Right renal cortex interstitium (tissue), 3 donors: ENCODE results near the gene WDPCP. TPM values are rescaled to one million over a fixed set of nuclear protein-coding genes. Genes with fewer than 3 reads are reported as not detected.

Source experiments
- DNase-seq, 3 donors: peaks; one replicate each; pipeline ENCODE4 v3.0.0-alpha.2; 2013; ENCODE audit warnings: low read depth in 3 of 3, low spot score in 2 of 3
- polyA plus RNA-seq, 3 donors: library from polyadenylated mRNA; unstranded; fragments of 120-200 nt; gene quantifications; one replicate each; pipeline ENCODE4 v1.2.1, GENCODE V29; 2013; ENCODE audit not compliant: insufficient read length in 3 of 3

WDPCP gene
- polyA plus RNA-seq, 3 donors = 14.0 to 14.8 (median 14.3) TPM

- DNase-seq = no peak
Measured at GRCh38 chr2:63544017-63544627, 44.2 kb downstream of the WDPCP start.

- DNase-seq = no peak
Measured at GRCh38 chr2:63539416-63540162, 48.7 kb downstream of the WDPCP start.

GRCh38 chr2:63538390-63538789, 49.9 kb downstream of the WDPCP start:
- no peak for DNase-seq

- DNase-seq = no peak
Measured at GRCh38 chr2:63537306-63537705, 51.0 kb downstream of the WDPCP start.

- no peak for DNase-seq
Measured at GRCh38 chr2:63530704-63531279, 57.5 kb downstream of the WDPCP start.

GRCh38 chr2:63525905-63526304, 62.4 kb downstream of the WDPCP start:
- no peak for DNase-seq

GRCh38 chr2:63522950-63523349, 65.3 kb downstream of the WDPCP start:
- no peak for DNase-seq

- no peak for DNase-seq
Measured at GRCh38 chr2:63520793-63521192, 67.5 kb downstream of the WDPCP start.

GRCh38 chr2:63514781-63515180, 73.5 kb downstream of the WDPCP start:
- DNase-seq = no peak

GRCh38 chr2:63514237-63514716, 74.0 kb downstream of the WDPCP start:
- DNase-seq = no peak

- DNase-seq = no peak
Measured at GRCh38 chr2:63506320-63506719, 82.0 kb downstream of the WDPCP start.

GRCh38 chr2:63503818-63504217, 84.5 kb downstream of the WDPCP start:
- no peak for DNase-seq

- DNase-seq = no peak
Measured at GRCh38 chr2:63500398-63500797, 87.9 kb downstream of the WDPCP start.

GRCh38 chr2:63497576-63497975, 90.7 kb downstream of the WDPCP start:
- DNase-seq = no peak

- DNase-seq = no peak
Measured at GRCh38 chr2:63494968-63495367, 93.3 kb downstream of the WDPCP start.

GRCh38 chr2:63494100-63494499, 94.2 kb downstream of the WDPCP start:
- DNase-seq = no peak

GRCh38 chr2:63488118-63488713, 100.1 kb downstream of the WDPCP start:
- peak in 2 of 3 donors; percentile 6 to 10 for DNase-seq

GRCh38 chr2:63486861-63487290, 101.4 kb downstream of the WDPCP start:
- no peak for DNase-seq

GRCh38 chr2:63484901-63485300, 103.4 kb downstream of the WDPCP start:
- no peak for DNase-seq

GRCh38 chr2:63484481-63484880, 103.8 kb downstream of the WDPCP start:
- DNase-seq = no peak

GRCh38 chr2:63477686-63478085, 110.6 kb downstream of the WDPCP start:
- DNase-seq = no peak
